Trophoblast cell (in vitro differentiated cells and primary cell): ENCODE measurements around the gene PARVB.
A peak's percentile ranks its signal among the peaks of the same experiment; 100 is the strongest.

ENCODE experiments used
- DNase-seq, 2 donors: peaks; one replicate each; pipeline ENCODE4 v3.0.0-alpha.2; 2016
- H2AFZ ChIP-seq: 2 replicates; pipeline ENCODE4 v1.6.1; 2013; ENCODE audit warnings: low read length, moderate library complexity, mild to moderate bottlenecking; ENCODE audit not compliant: insufficient read depth, poor library complexity
- H2AK5ac ChIP-seq: 2 replicates; pipeline ENCODE4 v1.6.1; 2013; ENCODE audit warnings: mild to moderate bottlenecking, low read length
- H2BK120ac ChIP-seq: 2 replicates; pipeline ENCODE4 v1.6.1; 2013; ENCODE audit warnings: low read length, mild to moderate bottlenecking, moderate library complexity; ENCODE audit not compliant: insufficient read depth, poor library complexity
- H2BK12ac ChIP-seq: 2 replicates; pipeline ENCODE4 v1.6.1; 2013; ENCODE audit warnings: mild to moderate bottlenecking, low read length, moderate library complexity
- H2BK5ac ChIP-seq: 2 replicates; pipeline ENCODE4 v1.6.1; 2013; ENCODE audit warnings: low read length, low read depth, moderate library complexity, mild to moderate bottlenecking; ENCODE audit not compliant: poor library complexity
- H3K14ac ChIP-seq: 2 replicates; pipeline ENCODE4 v1.6.1; 2013; ENCODE audit warnings: mild to moderate bottlenecking, low read length
- H3K18ac ChIP-seq: 2 replicates; pipeline ENCODE4 v1.6.1; 2013; ENCODE audit warnings: mild to moderate bottlenecking, low read length
- H3K23ac ChIP-seq: 2 replicates; pipeline ENCODE4 v1.6.1; 2013; ENCODE audit warnings: low read length
- H3K27ac ChIP-seq: 2 replicates; pipeline ENCODE4 v1.5.1; 2013; ENCODE audit warnings: low read depth, mild to moderate bottlenecking, inconsistent platforms, low read length, moderate library complexity
- H3K27me3 ChIP-seq: 2 replicates; pipeline ENCODE4 v1.6.1; 2013; ENCODE audit warnings: inconsistent platforms, mild to moderate bottlenecking, low read length, moderate library complexity; ENCODE audit not compliant: insufficient read depth
- H3K36me3 ChIP-seq, 2 experiments: 1 replicate in 1 of 2; 2 replicates in 1 of 2; pipeline ENCODE4 v1.6.1; 2013; ENCODE audit warnings: low read length in 2 of 2, mild to moderate bottlenecking in 2 of 2, moderate library complexity in 1 of 2; ENCODE audit not compliant: insufficient read depth in 2 of 2, control insufficient read depth in 1 of 2
- H3K4ac ChIP-seq: 2 replicates; pipeline ENCODE4 v1.6.1; 2013; ENCODE audit warnings: low read depth, mild to moderate bottlenecking, low read length, moderate library complexity
- H3K4me1 ChIP-seq, 2 experiments: 1 replicate in 1 of 2; 2 replicates in 1 of 2; pipeline ENCODE4 v1.6.1; 2013; ENCODE audit warnings: low read length in 2 of 2, mild to moderate bottlenecking in 2 of 2, moderate library complexity in 1 of 2; ENCODE audit not compliant: insufficient read depth in 2 of 2, control insufficient read depth in 1 of 2
- H3K4me2 ChIP-seq: 2 replicates; pipeline ENCODE4 v1.6.1; 2013; ENCODE audit warnings: inconsistent platforms, mild to moderate bottlenecking, low read length, moderate library complexity
- H3K4me3 ChIP-seq: 2 replicates; pipeline ENCODE4 v1.5.1; 2013; ENCODE audit warnings: mild to moderate bottlenecking, low read depth, low read length, inconsistent platforms
- H3K79me1 ChIP-seq: one replicate; pipeline ENCODE4 v1.6.1; 2013; ENCODE audit warnings: low read length
- H3K79me2 ChIP-seq: 2 replicates; pipeline ENCODE4 v1.6.1; 2013; ENCODE audit warnings: low read length, mild to moderate bottlenecking; ENCODE audit not compliant: control insufficient read depth, insufficient read depth, poor library complexity
- H3K9ac ChIP-seq: 2 replicates; pipeline ENCODE4 v1.6.1; 2013; ENCODE audit warnings: mild to moderate bottlenecking, low read length
- H3K9me3 ChIP-seq: 2 replicates; pipeline ENCODE4 v1.6.1; 2013; ENCODE audit warnings: low read depth, mild to moderate bottlenecking, control low read depth, inconsistent platforms, low read length; ENCODE audit not compliant: insufficient read depth
- H4K12ac ChIP-seq: 2 replicates; pipeline ENCODE4 v1.6.1; 2013; ENCODE audit warnings: low read depth, mild to moderate bottlenecking, low read length, moderate library complexity
- H4K8ac ChIP-seq: 2 replicates; pipeline ENCODE4 v1.6.1; 2013; ENCODE audit warnings: low read depth, mild to moderate bottlenecking, low read length, moderate library complexity
- H4K91ac ChIP-seq: one replicate; pipeline ENCODE4 v1.6.1; 2013; ENCODE audit warnings: low read depth, mild to moderate bottlenecking, low read length, moderate library complexity
- WGBS: extraction: QIAGEN DNeasy Blood & Tissue Kit; methylation state at CpG from one replicate; pipeline ENCODE4 v1.1.7; 2013; ENCODE audit warnings: missing lambda C conversion rate; ENCODE audit not compliant: insufficient read length, insufficient coverage; ENCODE audit errors: extremely low coverage; 5-methylcytosine and 5-hydroxymethylcytosine counted together

PARVB gene

GRCh38 chr22:44074337-44074984 lies 50.4 kb downstream of the PARVB start:
- H2AK5ac ChIP-seq, result no peak overlapping the region
- no peak overlapping the region for H2BK5ac ChIP-seq
- H2AFZ ChIP-seq, result no peak overlapping the region
- no peak overlapping the region for H3K4me2 ChIP-seq
- H2BK120ac ChIP-seq, result no peak overlapping the region
- no peak overlapping the region for H3K27ac ChIP-seq
- H3K79me2 ChIP-seq, result no peaks in the 10 kb centered on the region
- H3K79me1 ChIP-seq, result no peaks in the 10 kb centered on the region
- H2BK12ac ChIP-seq, result no peak overlapping the region
- WGBS, result no CpG with 5 or more reads among the region's 11 CpGs
- H3K18ac ChIP-seq, result no peak overlapping the region
- H3K23ac ChIP-seq, result no peak overlapping the region
- no peak overlapping the region for H3K4ac ChIP-seq
- H3K4me3 ChIP-seq, result no peak overlapping the region
- no peaks in the 10 kb centered on the region for H3K9me3 ChIP-seq
- no peak for DNase-seq
- H3K36me3 ChIP-seq, result no peaks in the 10 kb centered on the region
- H3K14ac ChIP-seq, result no peak overlapping the region
- H4K91ac ChIP-seq, result no peak overlapping the region
- H4K8ac ChIP-seq, result no peak overlapping the region
- no peaks in the 10 kb centered on the region for H3K4me1 ChIP-seq
- H4K12ac ChIP-seq, result no peak overlapping the region
- H3K27me3 ChIP-seq, result no peaks in the 10 kb centered on the region
- no peak overlapping the region for H3K9ac ChIP-seq

GRCh38 chr22:44075022-44075421 lies 50.9 kb downstream of the PARVB start:
- Histone ChIP-seq H3K9me3 (no peaks in the 10 kb centered on the region), H2AFZ (no peak overlapping the region), H4K91ac (no peak overlapping the region), H3K9ac (no peak overlapping the region), H3K27me3 (no peaks in the 10 kb centered on the region), H3K4me3 (peak overlapping the region; percentile 30), H4K8ac (no peak overlapping the region), H3K27ac (no peak overlapping the region), H2BK5ac (no peak overlapping the region), H3K14ac (no peak overlapping the region), H3K18ac (no peak overlapping the region), H4K12ac (no peak overlapping the region), H2BK120ac (no peak overlapping the region), H3K4me1 (no peaks in the 10 kb centered on the region), H3K23ac (no peak overlapping the region), H2AK5ac (no peak overlapping the region), H3K4me2 (no peak overlapping the region), H3K79me2 (no peaks in the 10 kb centered on the region), H3K36me3 (no peaks in the 10 kb centered on the region), H3K4ac (no peak overlapping the region), H2BK12ac (no peak overlapping the region), H3K79me1 (no peaks in the 10 kb centered on the region)
- DNase-seq, result no peak
- WGBS, result no CpG with 5 or more reads among the region's 12 CpGs

- no peaks in the 10 kb centered on the region for H3K9me3 ChIP-seq
- H3K14ac ChIP-seq, result no peak overlapping the region
- no peaks in the 10 kb centered on the region for H3K4me1 ChIP-seq
- H3K79me2 ChIP-seq, result no peaks in the 10 kb centered on the region
- no peak for DNase-seq
- no peak overlapping the region for H4K12ac ChIP-seq
- H2AFZ ChIP-seq, result no peak overlapping the region
- H2AK5ac ChIP-seq, result no peak overlapping the region
- no peak overlapping the region for H3K4ac ChIP-seq
- H3K27me3 ChIP-seq, result no peaks in the 10 kb centered on the region
- H2BK5ac ChIP-seq, result no peak overlapping the region
- no peak overlapping the region for H3K9ac ChIP-seq
- no peak overlapping the region for H4K8ac ChIP-seq
- H2BK120ac ChIP-seq, result no peak overlapping the region
- no peak overlapping the region for H4K91ac ChIP-seq
- no peak overlapping the region for H3K4me2 ChIP-seq
- H3K23ac ChIP-seq, result no peak overlapping the region
- WGBS, result no CpG with 5 or more reads among the region's 11 CpGs
- H3K4me3 ChIP-seq, result no peak overlapping the region
- H3K79me1 ChIP-seq, result no peaks in the 10 kb centered on the region
- H3K27ac ChIP-seq, result no peak overlapping the region
- H3K36me3 ChIP-seq, result no peaks in the 10 kb centered on the region
- H3K18ac ChIP-seq, result no peak overlapping the region
- no peak overlapping the region for H2BK12ac ChIP-seq
Measured at GRCh38 chr22:44075670-44076069, 51.6 kb downstream of the PARVB start.

GRCh38 chr22:44076825-44077224 lies 52.7 kb downstream of the PARVB start:
- no peak overlapping the region for H2AK5ac ChIP-seq
- H2BK5ac ChIP-seq, result no peak overlapping the region
- no peaks in the 10 kb centered on the region for H3K27me3 ChIP-seq
- H3K9me3 ChIP-seq, result no peaks in the 10 kb centered on the region
- H3K4ac ChIP-seq, result no peak overlapping the region
- no peak overlapping the region for H4K91ac ChIP-seq
- H2BK12ac ChIP-seq, result no peak overlapping the region
- no peaks in the 10 kb centered on the region for H3K4me1 ChIP-seq
- no peak overlapping the region for H2AFZ ChIP-seq
- no peak overlapping the region for H3K27ac ChIP-seq
- H2BK120ac ChIP-seq, result no peak overlapping the region
- H3K18ac ChIP-seq, result no peak overlapping the region
- no CpG with 5 or more reads among the region's 8 CpGs for WGBS
- no peaks in the 10 kb centered on the region for H3K79me2 ChIP-seq
- H3K14ac ChIP-seq, result no peak overlapping the region
- H3K79me1 ChIP-seq, result no peaks in the 10 kb centered on the region
- no peaks in the 10 kb centered on the region for H3K36me3 ChIP-seq
- DNase-seq, result no peak
- H3K9ac ChIP-seq, result no peak overlapping the region
- H3K4me3 ChIP-seq, result no peak overlapping the region
- no peak overlapping the region for H3K23ac ChIP-seq
- no peak overlapping the region for H4K12ac ChIP-seq
- H3K4me2 ChIP-seq, result no peak overlapping the region
- H4K8ac ChIP-seq, result no peak overlapping the region
